NB4 (cell line): ENCODE data around the gene HPS1.

Source experiments
- CTCF ChIP-seq: IDR thresholded peaks from one replicate; pipeline ENCODE4 v1.5.1; 2012; ENCODE audit warnings: low read depth, low read length
- MAX ChIP-seq: IDR thresholded peaks from 2 replicates; pipeline ENCODE4 v1.6.1; 2011; ENCODE audit warnings: low read depth, low read length

- no peak for TF ChIP-seq CTCF
- no peak for TF ChIP-seq MAX
These were observed 36.0 kb downstream of the HPS1 start for GRCh38 chr10:98410759-98411158.
